DOHH2 (cell line): ENCODE measurements around the gene SLC35F2.
A peak's percentile ranks its signal among the peaks of the same experiment; 100 is the strongest.

Source experiments
- H3F3A ChIP-seq: fragments of 200-600 bp; sonication (generic), shearing (Covaris generic); 2 replicates; pipeline ENCODE4 v1.6.0; 2016; ENCODE audit warnings: antibody characterized with exemption, mild to moderate bottlenecking; ENCODE audit not compliant: control insufficient read depth, insufficient read depth
- H3K27ac ChIP-seq: fragments of 200-600 bp; sonication (generic); 2 replicates; pipeline ENCODE4 v1.5.1; 2014; ENCODE audit warnings: low read depth, mild to moderate bottlenecking, low read length, moderate library complexity
- H3K27me3 ChIP-seq: fragments of 200-600 bp; sonication (generic); 2 replicates; pipeline ENCODE4 v1.6.1; 2014; ENCODE audit warnings: mild to moderate bottlenecking, low read length, mixed read lengths; ENCODE audit not compliant: control insufficient read depth
- H3K36me3 ChIP-seq: fragments of 200-600 bp; sonication (generic); 2 replicates; pipeline ENCODE4 v1.6.1; 2014; ENCODE audit warnings: mild to moderate bottlenecking, low read length, moderate library complexity, mixed read lengths; ENCODE audit not compliant: control insufficient read depth
- H3K4me1 ChIP-seq: fragments of 200-600 bp; sonication (generic); 2 replicates; pipeline ENCODE4 v1.6.1; 2014; ENCODE audit warnings: mild to moderate bottlenecking, low read length, mixed read lengths; ENCODE audit not compliant: control insufficient read depth
- H3K4me2 ChIP-seq: fragments of 200-600 bp; sonication (generic); 2 replicates; pipeline ENCODE4 v1.6.0; 2014; ENCODE audit warnings: mild to moderate bottlenecking, low read length, moderate library complexity
- H3K4me3 ChIP-seq: fragments of 200-600 bp; sonication (generic); 2 replicates; pipeline ENCODE4 v1.5.1; 2014; ENCODE audit warnings: mild to moderate bottlenecking, low read length, mixed read lengths
- H3K79me2 ChIP-seq: fragments of 200-600 bp; sonication (generic); 2 replicates; pipeline ENCODE4 v1.6.1; 2014; ENCODE audit warnings: mild to moderate bottlenecking, low read length, mixed read lengths; ENCODE audit not compliant: control insufficient read depth
- H3K9me2 ChIP-seq: fragments of 200-600 bp; sonication (generic); replicated peaks from 2 replicates; pipeline ENCODE4 v1.6.1; 2014; ENCODE audit warnings: mild to moderate bottlenecking, low read length, mixed read lengths; ENCODE audit not compliant: control insufficient read depth
- H3K9me3 ChIP-seq: fragments of 200-600 bp; sonication (generic); 2 replicates; pipeline ENCODE4 v1.6.1; 2014; ENCODE audit warnings: antibody characterized with exemption, low read length, mixed read lengths; ENCODE audit not compliant: control insufficient read depth, insufficient read depth
- H4K20me1 ChIP-seq: fragments of 200-600 bp; sonication (generic); 2 replicates; pipeline ENCODE4 v1.6.0; 2014; ENCODE audit warnings: low read depth, mild to moderate bottlenecking, antibody characterized with exemption, low read length, moderate library complexity; ENCODE audit not compliant: control insufficient read depth, insufficient read depth
- CTCF ChIP-seq: fragments of 200-600 bp; sonication (generic); IDR thresholded peaks from one replicate; pipeline ENCODE4 v1.5.1; 2014; ENCODE audit warnings: antibody characterized with exemption, mild to moderate bottlenecking, low read depth, low read length; ENCODE audit not compliant: poor library complexity, severe bottlenecking
- EZH2phosphoT487 ChIP-seq: fragments of 200-600 bp; sonication (generic); IDR thresholded peaks from 2 replicates; pipeline ENCODE4 v1.6.1; 2017; ENCODE audit warnings: borderline replicate concordance, mild to moderate bottlenecking, antibody characterized with exemption, low read length, moderate library complexity, mixed read lengths

SLC35F2 gene

DNA sequence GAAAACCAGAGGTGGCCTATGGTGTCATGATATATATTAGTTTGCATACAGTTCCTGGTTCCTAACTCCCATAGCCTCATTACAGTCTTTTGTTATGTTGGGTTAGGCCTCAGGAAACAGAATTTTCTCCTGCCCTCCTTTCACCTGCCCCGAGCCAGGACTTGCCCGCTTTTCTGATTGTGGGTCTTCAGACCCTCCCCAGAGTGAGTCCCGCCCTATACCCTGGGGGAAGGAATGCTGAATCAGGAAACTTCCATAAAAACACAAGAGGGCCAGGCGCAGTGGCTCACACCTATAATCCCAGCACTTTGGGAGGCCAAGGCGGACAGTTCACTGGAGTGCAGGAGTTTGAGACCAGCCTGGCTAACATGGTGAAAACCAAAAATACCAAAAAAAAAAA lies 70.9 kb downstream of the SLC35F2 start:
- no peak for TF ChIP-seq EZH2phosphoT487
- TF ChIP-seq CTCF: no peak
- no peak overlapping the region for H3K4me2 ChIP-seq
- no peaks in the 10 kb centered on the region for H3K4me1 ChIP-seq
- H3K9me2 ChIP-seq: no peaks in the 10 kb centered on the region
- peaks cover 6% of the 10 kb centered on the region for H3K36me3 ChIP-seq
- H3F3A ChIP-seq: no peaks in the 10 kb centered on the region
- H3K79me2 ChIP-seq: no peaks in the 10 kb centered on the region
- no peaks in the 10 kb centered on the region for H3K9me3 ChIP-seq
- H4K20me1 ChIP-seq: no peaks in the 10 kb centered on the region
- no peak overlapping the region for H3K27ac ChIP-seq
- H3K4me3 ChIP-seq: no peak overlapping the region
- H3K27me3 ChIP-seq: no peaks in the 10 kb centered on the region

- Histone ChIP-seq H3K9me3 (no peaks in the 10 kb centered on the region), H3F3A (no peaks in the 10 kb centered on the region), H3K27me3 (no peaks in the 10 kb centered on the region), H3K4me2 (no peak overlapping the region), H3K4me3 (no peak overlapping the region), H3K27ac (no peak overlapping the region), H4K20me1 (no peaks in the 10 kb centered on the region), H3K9me2 (no peaks in the 10 kb centered on the region), H3K4me1 (no peaks in the 10 kb centered on the region), H3K79me2 (no peaks in the 10 kb centered on the region), H3K36me3 (no peaks in the 10 kb centered on the region)
- TF ChIP-seq CTCF: no peak
- TF ChIP-seq EZH2phosphoT487: no peak
These were observed 73.2 kb downstream of the SLC35F2 start for GRCh38 chr11:107785401-107785800.

- Histone ChIP-seq H3K27ac (no peak overlapping the region), H3K4me2 (no peak overlapping the region), H3K79me2 (no peaks in the 10 kb centered on the region), H3K36me3 (no peaks in the 10 kb centered on the region), H4K20me1 (no peaks in the 10 kb centered on the region), H3F3A (no peaks in the 10 kb centered on the region), H3K27me3 (no peaks in the 10 kb centered on the region), H3K4me3 (no peak overlapping the region), H3K9me2 (no peaks in the 10 kb centered on the region), H3K4me1 (no peaks in the 10 kb centered on the region), H3K9me3 (no peaks in the 10 kb centered on the region)
- no peak for TF ChIP-seq CTCF
- TF ChIP-seq EZH2phosphoT487: no peak
These were observed 75.5 kb downstream of the SLC35F2 start for GRCh38 chr11:107783121-107783520.

DNA sequence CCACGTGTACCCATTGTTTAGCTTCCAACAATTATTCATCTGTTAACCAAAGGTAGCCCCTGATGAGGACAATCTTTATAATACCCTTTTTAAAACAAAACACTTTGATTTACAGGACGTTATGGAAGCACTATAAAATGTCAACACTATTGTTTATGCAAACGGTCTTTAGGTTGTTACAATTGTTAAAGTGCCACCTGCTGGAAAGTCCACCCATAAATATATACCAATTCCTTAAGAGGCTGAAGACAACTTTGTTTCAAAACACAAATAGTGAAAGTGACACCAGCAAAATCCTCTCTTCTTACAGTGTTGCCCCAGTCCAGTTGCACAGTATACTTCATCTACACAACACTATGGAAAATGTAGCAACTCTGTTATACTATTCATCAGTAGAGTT lies 77.8 kb downstream of the SLC35F2 start:
- Histone ChIP-seq H4K20me1 (no peaks in the 10 kb centered on the region), H3K79me2 (no peaks in the 10 kb centered on the region), H3F3A (no peaks in the 10 kb centered on the region), H3K4me3 (no peak overlapping the region), H3K36me3 (no peaks in the 10 kb centered on the region), H3K4me2 (peak overlapping the region; percentile 6; the same call in 1 of the 2 replicates), H3K27me3 (no peaks in the 10 kb centered on the region), H3K27ac (no peak overlapping the region), H3K4me1 (peaks cover 5% of the 10 kb centered on the region; the same call in 1 of the 2 replicates), H3K9me3 (no peaks in the 10 kb centered on the region), H3K9me2 (no peaks in the 10 kb centered on the region)
- peak; percentile 41 for TF ChIP-seq CTCF
- no peak for TF ChIP-seq EZH2phosphoT487
